HUES48 (cell line): ENCODE data around the gene POLR1A.

Experiments
- H3K27ac ChIP-seq: one replicate; pipeline ENCODE4 v1.7.0; 2013; ENCODE audit warnings: low read depth, low read length, inconsistent platforms
- H3K27me3 ChIP-seq: 2 replicates; pipeline ENCODE4 v1.6.1; 2013; ENCODE audit warnings: mild to moderate bottlenecking, low read length; ENCODE audit not compliant: control insufficient read depth, insufficient read depth
- H3K36me3 ChIP-seq: 2 replicates; pipeline ENCODE4 v1.6.1; 2013; ENCODE audit warnings: low read length; ENCODE audit not compliant: control insufficient read depth, insufficient read depth
- H3K4me1 ChIP-seq: 2 replicates; pipeline ENCODE4 v1.6.1; 2013; ENCODE audit warnings: mild to moderate bottlenecking, low read length; ENCODE audit not compliant: control insufficient read depth, insufficient read depth
- H3K4me3 ChIP-seq: 2 replicates; pipeline ENCODE4 v1.5.1; 2013; ENCODE audit warnings: mild to moderate bottlenecking, low read depth, low read length
- H3K9ac ChIP-seq: 2 replicates; pipeline ENCODE4 v1.6.1; 2013; ENCODE audit warnings: mild to moderate bottlenecking, low read depth, low read length, moderate library complexity
- H3K9me3 ChIP-seq: 2 replicates; pipeline ENCODE4 v1.6.1; 2013; ENCODE audit warnings: low read length; ENCODE audit not compliant: control insufficient read depth, insufficient read depth

Gene POLR1A

DNA sequence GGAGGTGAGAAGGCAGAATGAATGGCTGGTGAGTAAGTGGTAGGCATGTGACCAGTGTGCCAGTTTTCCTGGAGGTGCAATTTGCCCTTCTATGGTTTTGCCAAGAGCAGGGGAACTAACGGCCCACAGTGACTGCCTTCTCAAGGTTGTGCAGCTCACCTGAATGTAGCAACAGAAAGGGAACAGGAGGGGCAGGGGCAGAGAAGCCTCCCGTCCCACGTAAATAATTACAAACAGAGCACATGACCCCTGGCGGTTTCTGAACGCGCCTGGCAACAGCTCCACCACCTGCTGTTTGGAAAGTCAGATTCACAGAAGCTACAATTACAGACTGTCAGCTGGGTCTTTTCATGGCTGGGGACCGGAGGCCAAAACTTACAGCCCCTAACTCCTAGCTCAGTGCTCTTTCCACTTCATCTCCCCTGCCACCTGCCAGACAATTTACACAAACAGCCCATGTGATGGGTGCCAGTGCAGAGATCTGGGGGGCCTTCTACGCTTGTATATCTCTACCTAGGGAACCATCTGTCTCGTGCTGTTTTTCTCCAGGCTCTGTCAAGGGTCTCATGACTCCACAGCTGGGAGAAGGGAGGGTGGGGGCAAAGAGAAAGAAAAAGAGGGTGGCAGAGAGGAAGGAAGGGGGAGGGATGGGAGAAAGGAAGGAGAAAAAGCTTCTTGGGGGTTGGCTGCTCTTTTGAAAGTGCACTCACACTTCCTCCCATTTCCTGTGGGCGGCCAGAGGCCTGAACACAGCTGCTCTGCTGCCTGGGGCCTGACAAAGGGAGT lies 69.6 kb downstream of the POLR1A start:
- Histone ChIP-seq H3K27ac (no peak overlapping the region), H3K36me3 (peaks cover 99% of the 10 kb centered on the region), H3K9ac (no peak overlapping the region), H3K4me3 (no peak overlapping the region), H3K27me3 (no peaks in the 10 kb centered on the region), H3K9me3 (no peaks in the 10 kb centered on the region), H3K4me1 (no peaks in the 10 kb centered on the region)

DNA sequence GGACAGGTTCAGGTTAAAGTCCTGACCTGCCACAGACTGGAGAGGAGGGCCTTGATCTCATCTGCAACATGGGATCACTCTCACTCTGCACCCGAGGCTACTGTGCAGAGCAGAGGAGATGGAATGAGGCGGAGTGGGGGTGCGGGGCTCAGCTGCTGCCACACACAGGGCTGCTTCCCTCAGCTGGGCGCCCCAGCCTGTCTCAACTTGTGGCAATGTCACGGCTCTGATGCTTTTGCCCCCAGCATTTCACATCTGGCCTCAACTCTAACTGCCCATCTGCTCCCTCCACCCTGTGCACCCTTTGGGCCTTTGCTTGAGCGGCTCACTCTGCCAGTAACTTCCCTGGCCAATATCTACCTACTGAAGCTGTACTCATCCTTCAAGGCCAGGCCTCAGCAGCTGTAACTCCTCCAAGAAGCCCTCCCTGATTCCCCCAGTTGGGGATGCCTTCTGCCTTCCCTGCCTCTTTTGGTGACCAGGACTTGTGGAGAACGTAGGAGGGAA lies 70.3 kb downstream of the POLR1A start:
- Histone ChIP-seq H3K9ac (no peak overlapping the region), H3K4me1 (no peaks in the 10 kb centered on the region), H3K4me3 (no peak overlapping the region), H3K9me3 (no peaks in the 10 kb centered on the region), H3K36me3 (peaks cover 99% of the 10 kb centered on the region), H3K27me3 (no peaks in the 10 kb centered on the region), H3K27ac (no peak overlapping the region)

DNA sequence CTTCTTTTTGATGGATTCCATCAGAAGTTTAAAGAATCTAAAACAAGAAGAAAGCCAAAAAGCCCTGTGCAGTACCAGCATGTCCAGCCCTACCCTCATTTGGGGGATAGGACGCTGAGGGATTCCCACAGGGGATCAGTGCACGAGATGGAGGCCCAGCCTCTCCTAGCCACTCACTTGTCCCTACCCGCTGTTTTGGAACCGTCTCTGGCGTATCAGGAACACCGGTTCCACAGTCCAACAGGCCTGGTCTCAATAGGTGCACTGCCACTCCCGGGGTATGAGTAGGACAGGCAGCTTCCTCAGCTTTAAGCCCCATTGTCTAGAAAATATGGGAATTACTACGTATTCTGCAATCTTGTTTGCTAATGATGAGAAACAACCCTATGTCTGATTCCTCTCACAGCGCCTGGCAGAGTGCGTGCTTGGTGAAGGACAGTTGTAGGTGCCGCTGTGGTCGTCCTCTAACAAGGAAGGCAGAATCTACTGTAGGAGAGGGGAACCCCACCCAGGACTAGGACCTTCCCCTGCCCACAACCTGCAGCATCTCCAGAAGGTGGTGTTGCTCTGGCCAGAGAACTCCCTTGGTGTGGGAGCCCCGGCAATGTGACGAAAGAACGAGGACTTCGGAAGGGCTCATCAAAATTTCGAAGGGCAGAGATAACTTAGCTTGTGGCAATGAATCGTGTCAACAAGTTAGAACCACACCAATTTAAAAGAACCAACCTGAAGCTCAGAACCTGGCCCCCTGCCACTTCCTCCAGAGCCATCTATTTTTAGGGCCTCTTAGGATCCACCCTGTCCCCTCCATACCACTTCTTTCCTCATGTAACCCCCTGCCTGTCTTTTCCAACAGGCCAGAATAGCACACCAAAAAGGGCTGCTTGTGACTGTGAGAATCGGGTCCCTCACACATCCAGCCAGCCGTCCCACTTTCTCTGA lies 71.7 kb downstream of the POLR1A start:
- no peaks in the 10 kb centered on the region for H3K27me3 ChIP-seq
- no peak overlapping the region for H3K9ac ChIP-seq
- no peak overlapping the region for H3K27ac ChIP-seq
- no peak overlapping the region for H3K4me3 ChIP-seq
- no peaks in the 10 kb centered on the region for H3K4me1 ChIP-seq
- no peaks in the 10 kb centered on the region for H3K9me3 ChIP-seq
- H3K36me3 ChIP-seq, result peaks cover 98% of the 10 kb centered on the region

DNA sequence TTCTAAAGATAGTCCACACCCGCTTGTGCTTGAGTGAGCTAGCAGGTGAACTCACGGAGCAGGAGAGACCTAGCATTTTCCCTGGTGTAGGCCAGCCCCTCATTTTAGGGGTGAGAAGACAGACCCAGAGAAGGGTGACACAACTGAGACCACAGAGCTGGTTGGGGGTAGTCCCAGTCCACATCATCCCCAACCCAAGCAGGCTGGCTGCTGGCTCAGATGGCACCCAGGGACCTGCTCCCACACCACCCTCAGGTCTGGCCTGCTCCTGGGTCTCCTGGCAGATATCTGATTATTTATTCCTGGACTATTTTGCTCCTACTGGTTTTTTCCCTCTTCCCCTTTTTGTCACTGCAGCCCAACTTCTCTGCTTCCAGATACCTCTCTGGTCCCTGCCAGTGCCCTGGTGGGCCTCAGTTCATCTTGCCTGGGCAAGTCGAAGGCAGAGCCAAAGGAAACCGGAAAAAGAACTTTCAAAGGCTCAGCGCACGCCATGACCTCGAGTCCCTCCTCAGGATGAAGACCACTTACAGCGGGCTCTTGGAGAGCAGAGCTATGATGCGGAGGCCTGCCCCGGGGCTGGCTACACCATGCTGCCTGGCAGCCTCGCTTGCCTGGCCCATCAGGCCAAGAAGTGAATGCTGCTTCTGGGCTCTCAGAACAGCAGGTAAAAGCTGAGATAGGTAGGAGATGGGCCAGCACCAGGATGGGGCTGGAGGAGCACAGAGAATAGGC lies 72.7 kb downstream of the POLR1A start:
- Histone ChIP-seq H3K9me3 (no peaks in the 10 kb centered on the region), H3K27me3 (no peaks in the 10 kb centered on the region), H3K9ac (no peak overlapping the region), H3K4me1 (no peaks in the 10 kb centered on the region), H3K4me3 (no peak overlapping the region), H3K36me3 (peaks cover 98% of the 10 kb centered on the region), H3K27ac (no peak overlapping the region)

DNA sequence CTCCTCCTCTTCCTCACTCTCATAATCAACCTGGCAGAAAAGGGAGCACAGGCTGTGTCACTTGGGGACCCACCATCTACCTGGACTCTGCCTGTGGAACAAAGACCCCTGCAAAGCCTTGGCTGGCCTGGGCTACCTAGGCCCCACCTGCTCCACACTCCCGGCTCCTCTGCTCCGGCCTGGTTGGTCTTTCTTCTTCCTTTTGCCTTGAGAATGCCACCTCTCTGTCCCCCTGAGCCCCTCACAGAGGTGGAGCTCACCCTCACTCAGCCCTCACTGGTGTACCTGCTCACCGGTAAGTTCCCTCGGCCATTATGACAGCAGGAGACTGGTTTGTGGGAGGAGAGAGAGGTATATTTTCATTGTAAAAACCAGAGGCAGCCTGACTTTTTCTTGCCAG lies 74.1 kb downstream of the POLR1A start:
- no peaks in the 10 kb centered on the region for H3K9me3 ChIP-seq
- H3K27me3 ChIP-seq, result no peaks in the 10 kb centered on the region
- no peak overlapping the region for H3K27ac ChIP-seq
- peaks cover 98% of the 10 kb centered on the region for H3K36me3 ChIP-seq
- H3K4me3 ChIP-seq, result no peak overlapping the region
- H3K4me1 ChIP-seq, result no peaks in the 10 kb centered on the region
- no peak overlapping the region for H3K9ac ChIP-seq

DNA sequence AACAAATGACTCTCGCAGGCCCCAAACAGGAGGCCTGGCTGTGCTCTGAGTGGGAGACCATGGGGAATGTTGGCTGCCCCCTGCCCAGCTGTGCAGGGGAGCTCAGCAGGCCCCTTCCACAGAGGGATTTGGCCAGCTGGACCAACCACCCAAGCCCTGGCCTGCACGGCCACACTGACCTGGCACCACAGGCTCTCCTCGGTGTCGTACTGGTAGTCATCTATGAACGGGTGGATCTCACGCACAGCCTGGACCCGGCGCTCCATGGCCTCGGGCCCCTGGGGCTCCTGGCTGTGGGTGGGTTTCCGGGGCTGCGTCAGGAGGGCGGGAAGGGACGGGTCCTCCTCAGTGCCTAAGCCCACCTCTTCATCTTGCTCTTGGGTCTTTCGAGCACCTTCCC lies 74.5 kb downstream of the POLR1A start:
- Histone ChIP-seq H3K9ac (no peak overlapping the region), H3K4me3 (no peak overlapping the region), H3K36me3 (peaks cover 98% of the 10 kb centered on the region), H3K4me1 (no peaks in the 10 kb centered on the region), H3K9me3 (no peaks in the 10 kb centered on the region), H3K27me3 (no peaks in the 10 kb centered on the region), H3K27ac (no peak overlapping the region)

DNA sequence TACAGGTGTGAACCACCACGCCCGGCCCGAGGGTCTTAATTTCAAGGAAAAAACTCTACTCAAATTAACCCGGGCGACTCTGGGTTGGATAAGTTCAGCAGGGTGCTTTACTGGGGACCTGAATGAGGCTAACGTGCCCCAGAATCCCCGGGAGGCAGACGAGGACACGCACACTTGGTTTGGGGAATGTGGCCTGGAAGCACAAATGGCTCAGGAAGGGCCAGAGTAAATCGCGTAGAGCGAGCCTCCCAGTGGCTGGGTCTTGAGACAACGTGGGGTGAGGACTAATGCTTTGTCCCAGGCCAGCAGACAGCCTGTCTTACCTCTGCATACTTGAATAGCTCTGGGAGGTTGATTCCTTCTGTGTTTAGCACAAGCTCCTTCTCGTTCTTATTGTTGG lies 75.8 kb downstream of the POLR1A start:
- H3K9ac ChIP-seq, result no peak overlapping the region
- no peak overlapping the region for H3K27ac ChIP-seq
- peaks cover 96% of the 10 kb centered on the region for H3K36me3 ChIP-seq
- no peak overlapping the region for H3K4me3 ChIP-seq
- H3K9me3 ChIP-seq, result no peaks in the 10 kb centered on the region
- H3K4me1 ChIP-seq, result no peaks in the 10 kb centered on the region
- H3K27me3 ChIP-seq, result no peaks in the 10 kb centered on the region

DNA sequence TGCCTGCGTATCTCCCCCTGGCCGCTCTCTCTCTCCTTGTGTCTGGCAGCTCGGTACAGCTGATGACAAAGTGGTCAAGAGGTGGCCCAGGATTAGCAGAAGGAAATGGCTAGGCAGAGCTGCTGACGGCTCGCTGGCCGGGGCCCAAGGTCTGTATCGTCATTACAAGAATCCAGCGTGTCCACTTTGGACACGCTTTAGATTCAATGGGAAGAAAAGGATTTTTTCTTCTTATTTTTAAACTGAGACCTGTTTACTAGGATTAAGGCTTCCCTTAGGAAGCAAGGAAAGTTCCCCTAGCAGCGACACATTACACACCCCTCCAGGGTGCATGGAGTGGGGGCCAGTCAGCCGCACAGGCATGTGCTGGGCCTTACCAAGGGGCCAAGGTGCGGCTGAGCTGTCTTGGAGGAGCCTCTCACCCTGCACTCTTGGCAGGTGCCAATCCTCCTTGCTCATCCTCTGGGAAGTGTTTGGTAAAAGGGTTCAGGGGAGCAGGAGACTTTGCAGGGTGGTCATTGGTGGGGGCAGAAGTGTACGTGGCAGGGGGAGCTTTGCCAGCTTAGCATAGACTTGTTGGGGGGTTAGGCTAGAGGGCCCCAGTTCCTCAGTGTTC lies 76.8 kb downstream of the POLR1A start:
- Histone ChIP-seq H3K36me3 (peaks cover 87% of the 10 kb centered on the region), H3K27me3 (no peaks in the 10 kb centered on the region), H3K27ac (no peak overlapping the region), H3K9me3 (no peaks in the 10 kb centered on the region), H3K4me3 (no peak overlapping the region), H3K4me1 (no peaks in the 10 kb centered on the region), H3K9ac (no peak overlapping the region)

DNA sequence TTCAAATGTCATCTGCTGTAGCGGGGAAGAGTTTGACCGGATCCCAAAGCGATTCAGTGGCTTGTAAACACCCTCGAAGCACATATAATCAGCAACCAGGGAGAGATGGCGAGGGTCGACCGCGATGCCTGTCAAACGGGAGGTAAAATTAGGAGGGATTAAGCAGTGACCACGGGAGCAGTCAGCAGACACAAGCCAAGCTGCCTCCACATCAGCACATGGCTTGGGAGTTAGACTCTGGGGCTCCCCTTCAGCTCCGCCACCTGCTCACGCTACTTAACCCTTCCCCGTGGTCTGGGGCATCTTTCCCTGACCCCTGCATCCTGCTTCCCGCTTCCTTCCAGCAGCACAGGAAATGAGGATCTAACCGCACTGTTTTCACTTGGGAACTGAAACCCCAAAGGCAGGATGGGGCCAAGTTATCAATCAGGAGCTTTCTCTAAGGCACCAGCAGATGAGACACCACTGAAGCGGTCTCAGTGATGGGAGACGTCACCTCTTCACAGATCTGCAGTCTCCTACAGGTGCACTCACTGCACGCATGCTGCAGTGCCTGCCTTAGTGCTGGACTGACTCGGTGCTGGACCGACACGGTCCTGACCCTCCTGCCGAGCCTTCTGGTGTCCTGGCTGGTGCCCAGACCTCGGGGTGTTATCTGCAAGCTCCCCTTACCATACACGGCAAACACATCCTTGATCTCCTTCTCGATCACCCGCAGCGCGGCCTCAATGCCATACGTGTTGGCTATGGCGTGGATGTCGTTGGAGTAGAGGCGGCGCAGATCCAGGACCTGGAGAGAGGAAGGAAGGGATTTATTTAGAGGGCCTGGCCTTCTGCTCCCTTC lies 77.5 kb downstream of the POLR1A start:
- no peak overlapping the region for H3K9ac ChIP-seq
- H3K36me3 ChIP-seq, result peaks cover 80% of the 10 kb centered on the region
- H3K27me3 ChIP-seq, result no peaks in the 10 kb centered on the region
- no peaks in the 10 kb centered on the region for H3K4me1 ChIP-seq
- H3K4me3 ChIP-seq, result no peak overlapping the region
- H3K27ac ChIP-seq, result no peak overlapping the region
- H3K9me3 ChIP-seq, result no peaks in the 10 kb centered on the region
